GM23338 (cell line): ENCODE results near the gene SEC16A.

Experiments
- CREB1 ChIP-seq: fragments of 250-450 bp; sonication (Bioruptor Pico); IDR thresholded peaks from 2 replicates; pipeline ENCODE4 v1.5.0; 2020; ENCODE audit warnings: low read depth, mild to moderate bottlenecking, moderate library complexity
- CTCF ChIP-seq, 2 experiments: fragments of 200-600 bp in 1 of 2; sonication (generic) in 1 of 2; conservative IDR thresholded peaks; 2 replicates each; pipeline versions ENCODE4 v1.5.1 to v1.6.1; 2016 to 2017; ENCODE audit warnings: antibody characterized with exemption in 2 of 2, low read depth in 2 of 2, mild to moderate bottlenecking in 2 of 2, moderate library complexity in 1 of 2
- EZH2 ChIP-seq: fragments of 200-600 bp; sonication (generic); IDR thresholded peaks from one replicate; pipeline ENCODE4 v1.8.0; 2017; ENCODE audit warnings: antibody characterized with exemption, mild to moderate bottlenecking, low read depth; ENCODE audit not compliant: unreplicated experiment
- EZH2phosphoT487 ChIP-seq: fragments of 200-600 bp; sonication (generic); IDR thresholded peaks from one replicate; pipeline ENCODE4 v1.8.1; 2018; ENCODE audit warnings: antibody characterized with exemption; ENCODE audit not compliant: unreplicated experiment
- POLR2AphosphoS5 ChIP-seq: IDR thresholded peaks from 2 replicates; pipeline ENCODE4 v1.6.1; 2016; ENCODE audit warnings: antibody characterized with exemption, low read depth
- REST ChIP-seq: IDR thresholded peaks from one replicate; pipeline ENCODE4 v1.6.1; 2018; ENCODE audit warnings: antibody characterized with exemption; ENCODE audit not compliant: unreplicated experiment

GRCh38 chr9:136473354-136473721 is 9.5 kb downstream of the SEC16A start:
- TF ChIP-seq EZH2 (no peak), CTCF (conservative IDR thresholded peaks at IDR 0.05; ENCODE audit: low read depth in 2 of 2) (no peak), CREB1 (CRISPR knock-in tag) (no peak), POLR2AphosphoS5 (no peak), REST (no peak), EZH2phosphoT487 (no peak)
